Stimulated activated CD4-positive, alpha-beta T cell treated with anti-CD3 and anti-CD28 coated beads, Interleukin-15, amount 100 ng/mL, for 24 hours (primary cell): ENCODE results near the gene ZNF775.

Experiments
- DNase-seq: peaks from one replicate; pipeline ENCODE4 v3.0.0-alpha.2; 2020

ZNF775 gene

DNA sequence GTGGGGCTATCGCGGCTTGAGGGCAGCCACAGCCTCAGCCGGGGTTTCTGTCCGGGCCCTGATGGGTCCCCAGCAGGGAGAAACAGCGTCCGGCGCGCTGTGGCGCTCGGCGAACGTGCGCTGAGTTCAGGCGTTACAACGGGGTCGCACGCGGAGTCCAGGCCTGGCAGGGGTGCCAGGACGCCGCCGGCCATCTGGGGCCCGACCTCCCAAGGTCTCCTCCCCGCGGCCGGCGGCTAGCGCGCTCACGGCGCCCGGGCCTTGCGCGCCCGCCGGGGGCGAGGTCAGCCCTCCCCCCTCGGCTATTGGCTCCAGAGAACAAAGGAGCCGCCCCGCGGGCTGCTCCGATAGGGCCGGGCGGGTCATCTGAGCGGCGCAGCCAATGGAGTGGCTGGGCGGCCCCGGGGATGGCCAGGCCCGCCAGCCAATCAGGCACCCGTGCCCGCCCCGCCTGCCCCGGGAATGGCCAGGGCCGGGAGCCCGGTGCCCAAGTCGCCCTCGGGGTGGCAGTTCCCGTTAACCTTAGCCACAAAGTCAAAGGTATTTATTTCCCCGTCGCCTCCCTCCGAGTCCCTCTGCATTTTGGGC lies at the start of gene ZNF775:
Gene ZNF775 (plus strand): TSS at position 478 of the 588 bp plus-strand sequence. CDS start 9,141 bp downstream, outside the sequence.
- peak; percentile 95 for DNase-seq

DNA sequence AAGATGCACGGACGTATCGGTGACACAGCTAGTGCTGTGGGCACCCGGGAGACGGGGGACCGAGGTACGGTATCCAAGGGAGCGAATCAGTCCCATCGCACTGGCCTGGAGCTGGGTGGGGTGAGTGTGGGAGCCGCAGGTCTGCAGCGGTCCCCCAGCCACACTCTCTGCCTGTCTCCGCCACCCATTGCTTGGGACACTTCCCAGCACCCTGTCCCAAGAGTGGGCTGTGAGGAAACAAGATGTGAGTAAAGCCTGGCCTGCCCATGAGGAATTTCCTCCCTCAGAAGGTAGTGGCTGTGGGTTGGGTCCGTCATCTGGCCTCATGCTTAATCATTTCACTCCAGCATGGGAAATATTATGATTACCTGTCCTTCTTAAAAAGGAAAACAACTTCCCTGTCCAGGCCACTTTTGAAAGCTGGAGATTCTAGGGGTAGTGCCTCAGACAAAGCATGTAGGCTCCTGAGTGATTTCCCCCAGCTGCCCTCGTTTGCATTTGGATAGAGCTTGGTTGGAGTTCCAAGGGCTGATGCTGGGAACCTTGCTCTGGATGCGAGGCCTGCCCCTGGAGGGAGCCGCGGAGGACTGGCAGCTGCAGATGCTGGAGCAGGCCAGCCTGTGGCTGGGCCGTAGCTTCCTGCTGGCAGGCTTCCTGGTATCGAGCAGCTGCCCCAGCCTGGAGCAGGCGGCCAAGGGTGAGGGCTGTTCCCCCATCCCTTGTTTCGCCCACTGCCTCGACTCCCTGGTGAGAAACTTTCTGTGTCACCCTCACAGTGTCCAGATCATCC lies 49.6 kb upstream of the ZNF775 start:
- no peak for DNase-seq

DNA sequence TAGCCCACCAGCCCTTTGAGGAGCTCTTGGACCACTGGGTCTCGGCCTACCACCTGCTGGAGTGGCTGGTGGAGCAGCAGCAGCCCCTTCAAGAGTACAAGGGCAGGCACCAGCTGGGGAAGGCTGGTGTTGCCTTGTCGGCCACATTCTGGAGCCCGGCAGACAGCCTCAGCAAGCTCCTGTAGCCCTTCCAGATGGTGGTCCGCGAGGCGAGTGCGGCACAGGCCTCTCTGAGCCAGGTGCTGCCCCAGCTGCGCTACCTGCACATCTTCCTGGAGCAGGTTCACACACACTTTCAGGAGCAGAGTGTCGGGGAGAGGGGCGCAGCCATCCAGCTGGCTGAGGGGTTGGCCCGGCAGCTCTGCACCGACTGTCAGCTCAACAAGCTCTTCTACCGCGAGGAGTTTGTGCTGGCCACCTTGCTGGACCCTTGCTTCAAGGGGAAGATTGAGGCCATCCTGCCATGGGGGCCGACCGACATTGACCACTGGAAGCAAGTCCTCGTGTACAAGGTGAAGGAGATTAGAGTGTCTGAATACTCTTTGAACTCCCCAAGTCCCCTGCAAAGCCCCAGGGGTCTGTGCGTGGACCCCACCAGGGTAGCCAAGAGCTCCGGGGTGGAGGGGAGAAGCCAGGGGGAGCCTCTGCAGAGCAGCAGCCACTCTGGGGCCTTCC lies 48.8 kb upstream of the ZNF775 start:
- no peak for DNase-seq

DNA sequence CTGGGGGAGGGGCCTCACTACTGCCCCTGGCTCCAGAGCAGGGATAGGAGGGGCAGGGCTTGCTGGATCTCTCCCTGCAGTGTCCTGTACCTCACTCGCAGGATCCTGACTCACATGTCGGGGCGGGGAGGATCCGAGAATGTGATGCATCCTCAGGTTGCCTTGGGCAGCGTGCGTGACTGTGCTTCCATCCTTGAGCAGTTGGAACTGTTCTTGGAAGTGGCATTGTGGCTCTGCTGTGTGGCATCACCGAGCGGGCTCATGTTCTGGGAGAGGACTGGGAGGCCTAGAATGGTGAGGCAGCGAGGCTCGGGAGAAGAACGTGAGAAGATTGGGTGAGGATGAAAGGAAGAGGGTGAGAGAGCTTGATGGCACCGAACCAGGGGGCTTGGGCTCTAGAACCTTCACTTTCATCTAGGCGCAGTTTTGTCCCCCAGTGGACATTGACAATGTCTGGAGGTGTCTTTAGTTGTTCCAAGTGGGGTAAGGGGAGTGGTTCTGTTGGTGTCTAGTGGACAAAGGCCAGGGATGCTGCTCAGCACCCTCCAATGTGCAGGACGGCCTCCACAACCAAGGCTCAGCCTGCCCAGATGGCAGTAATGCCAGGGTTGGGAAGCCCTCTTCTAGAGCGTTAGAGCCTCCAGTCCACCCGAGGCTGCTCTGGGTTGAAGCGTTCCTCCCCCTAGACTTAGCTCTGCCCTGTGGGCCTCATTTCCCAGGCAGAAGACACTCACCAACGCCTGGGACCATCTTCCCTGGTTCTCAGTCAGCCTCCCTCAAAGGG lies 46.1 kb upstream of the ZNF775 start:
- DNase-seq: no peak

DNA sequence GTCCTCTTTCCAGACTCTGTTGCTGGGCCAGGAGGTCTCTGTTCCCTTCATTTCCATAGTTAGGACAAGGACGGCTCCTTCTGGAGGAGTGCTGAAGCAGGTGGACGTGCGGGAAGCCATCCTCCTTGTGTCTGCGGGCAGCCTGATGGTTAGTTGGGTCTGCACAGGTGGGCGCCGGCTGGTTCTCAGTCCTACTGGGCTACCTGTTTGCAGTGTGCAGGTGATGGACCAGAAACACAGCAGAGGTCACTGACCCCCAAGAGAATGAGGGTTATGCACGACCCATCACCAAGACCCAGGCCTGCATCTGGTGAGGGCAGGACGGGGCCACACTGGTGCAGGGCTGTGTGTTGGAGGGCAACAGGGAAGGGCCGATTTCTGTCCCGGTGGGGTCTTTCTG lies 45.5 kb upstream of the ZNF775 start:
- no peak for DNase-seq

DNA sequence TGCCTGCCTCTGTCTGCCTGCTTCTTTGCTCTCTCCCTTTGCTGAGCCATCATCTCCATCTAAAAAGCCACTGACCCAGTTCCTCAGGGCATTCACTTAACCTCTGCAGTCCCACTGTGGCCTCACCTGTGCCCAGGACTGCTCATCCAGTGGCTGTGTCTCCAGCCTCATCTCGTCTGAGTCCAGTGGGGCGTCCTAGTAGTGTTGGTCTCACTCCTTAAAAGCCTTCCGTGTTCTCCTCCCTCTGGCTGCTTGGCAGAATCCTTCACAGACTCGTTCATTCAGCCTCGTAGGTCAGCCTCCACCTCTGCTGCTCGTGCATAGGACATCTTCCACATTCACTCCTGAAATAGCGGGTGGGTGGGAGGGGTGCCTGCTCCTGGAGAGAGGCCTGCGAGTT lies 45.0 kb upstream of the ZNF775 start:
- no peak for DNase-seq

DNA sequence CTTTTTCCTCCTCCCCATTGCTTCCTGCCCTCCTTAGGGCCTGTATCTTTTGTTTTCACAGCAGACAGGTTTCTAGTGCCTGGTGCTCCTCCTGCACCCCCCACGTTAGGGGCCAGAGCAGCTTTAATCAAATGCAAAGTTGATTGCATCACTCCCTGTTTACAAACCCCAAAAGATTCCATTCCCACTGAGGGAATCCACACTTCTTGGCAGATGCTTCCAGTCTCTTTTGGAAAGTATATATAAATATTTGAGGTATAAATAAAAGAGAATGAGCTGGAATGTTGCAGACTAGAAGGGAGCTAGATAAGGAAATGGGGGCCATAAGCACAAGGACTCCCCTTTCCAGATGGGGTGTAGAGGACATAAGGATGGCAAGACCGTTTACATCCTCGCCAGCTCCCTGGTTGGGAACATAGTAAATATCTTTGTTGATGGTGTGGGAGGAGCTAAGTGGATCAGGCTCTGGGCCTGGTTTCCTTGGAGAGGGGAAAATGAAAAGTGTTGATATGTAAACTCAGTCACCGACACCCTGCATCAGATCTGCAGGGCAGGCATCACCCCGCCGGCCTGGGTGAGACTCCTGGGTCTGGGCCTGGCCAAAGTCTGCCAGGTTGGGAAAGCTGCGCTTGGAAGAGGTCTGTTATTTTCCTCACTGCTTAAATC lies 43.9 kb upstream of the ZNF775 start:
- no peak for DNase-seq

DNA sequence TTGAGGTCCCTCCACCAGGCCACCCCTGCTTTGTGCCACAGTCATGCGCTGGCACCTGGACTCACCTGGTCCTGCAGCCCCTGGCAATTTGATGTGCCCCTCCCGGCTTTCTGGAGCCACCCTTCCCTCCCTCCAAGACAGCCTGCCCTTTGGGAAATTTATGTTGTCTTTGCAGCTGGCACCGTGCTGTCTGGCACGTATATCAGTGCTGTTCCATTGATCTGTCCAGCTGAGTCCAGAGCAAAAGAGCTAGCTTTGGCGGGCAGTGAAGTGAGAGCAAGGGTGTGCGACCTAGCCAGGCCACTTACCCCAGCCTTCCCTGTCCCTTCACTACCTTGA lies 43.4 kb upstream of the ZNF775 start:
- DNase-seq: no peak

DNA sequence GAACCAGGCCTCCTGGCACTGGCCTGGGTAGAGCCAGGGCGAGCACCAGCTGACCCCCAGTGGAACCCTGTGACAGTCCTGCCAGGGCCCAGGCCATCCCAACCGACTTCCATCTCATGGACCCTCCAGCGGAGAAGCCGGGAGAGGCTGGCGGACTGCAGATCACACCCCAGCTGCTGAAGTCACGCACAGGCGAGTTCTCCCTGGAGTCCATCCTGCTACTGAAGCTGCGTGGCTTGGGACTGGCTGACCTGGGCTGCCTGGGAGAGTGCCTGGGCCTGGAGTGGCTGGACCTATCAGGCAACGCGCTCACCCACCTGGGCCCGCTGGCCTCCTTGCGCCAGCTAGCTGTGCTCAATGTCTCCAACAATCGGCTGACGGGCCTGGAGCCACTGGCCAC lies 42.4 kb upstream of the ZNF775 start:
- no peak for DNase-seq

DNA sequence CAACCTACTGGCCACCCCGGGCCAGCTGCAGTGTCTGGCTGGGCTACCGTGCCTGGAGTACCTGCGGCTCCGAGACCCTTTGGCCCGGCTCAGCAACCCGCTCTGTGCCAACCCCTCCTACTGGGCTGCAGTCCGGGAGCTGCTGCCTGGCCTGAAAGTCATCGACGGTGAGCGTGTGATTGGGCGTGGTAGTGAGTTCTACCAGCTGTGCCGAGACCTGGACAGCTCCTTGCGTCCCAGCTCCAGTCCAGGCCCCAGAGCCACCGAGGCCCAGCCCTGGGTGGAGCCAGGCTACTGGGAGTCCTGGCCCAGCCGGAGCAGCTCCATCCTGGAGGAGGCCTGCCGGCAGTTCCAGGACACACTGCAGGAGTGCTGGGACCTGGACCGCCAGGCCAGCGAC lies 42.0 kb upstream of the ZNF775 start:
- DNase-seq: no peak

DNA sequence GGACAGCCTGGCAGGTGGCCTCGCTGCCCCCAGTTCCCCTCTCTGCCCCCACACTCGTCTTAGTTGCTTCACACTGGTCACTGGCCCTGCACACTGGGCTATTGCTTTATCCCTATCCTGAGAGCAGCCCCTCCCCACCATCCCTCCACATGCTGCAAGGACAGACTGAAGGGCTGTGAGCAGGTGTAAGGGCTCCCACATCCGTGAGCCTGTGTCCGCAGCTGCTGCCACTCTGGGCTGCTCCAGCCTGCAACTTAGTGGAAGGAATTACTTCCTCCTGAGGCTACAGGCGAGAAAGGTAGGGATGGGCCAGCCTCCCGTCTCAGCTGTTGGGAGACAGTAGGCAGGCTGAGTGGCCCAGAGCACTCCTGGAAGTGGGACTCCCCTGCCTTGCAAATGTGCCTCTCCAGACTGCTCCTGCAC lies 41.5 kb upstream of the ZNF775 start:
- DNase-seq: no peak

DNA sequence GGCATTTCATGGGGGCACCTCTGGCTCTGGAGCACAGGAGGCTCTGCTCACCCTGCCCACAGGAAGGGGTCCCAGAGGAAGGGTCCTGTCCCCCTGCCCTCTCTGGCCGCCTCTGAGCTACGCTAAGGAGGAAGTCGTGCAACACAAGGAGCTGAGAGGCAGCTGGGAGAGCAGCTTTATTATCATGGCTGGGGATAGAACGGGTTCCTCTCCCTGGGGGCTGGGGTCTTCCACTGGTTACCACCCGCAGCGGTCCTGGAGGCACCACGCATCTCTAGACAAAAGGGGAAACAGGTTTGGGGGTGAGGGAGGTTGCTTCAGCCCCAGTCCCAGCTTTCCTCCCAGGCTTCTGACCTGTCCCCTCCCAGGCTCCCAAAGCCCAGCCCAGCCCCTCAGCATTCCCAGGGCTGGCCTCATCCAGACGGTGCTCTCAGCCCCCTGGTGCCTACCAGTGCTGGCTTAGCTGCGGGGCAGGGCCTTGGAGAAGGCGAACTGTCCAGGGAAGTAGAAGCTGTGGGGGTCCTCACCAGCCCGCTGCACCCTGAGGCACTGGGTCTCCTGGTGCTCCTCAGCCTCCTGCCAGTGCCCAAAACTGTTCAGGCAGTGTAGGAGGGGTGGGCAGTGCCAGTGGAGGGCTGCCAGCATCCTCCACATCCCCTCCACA lies 40.8 kb upstream of the ZNF775 start:
- no peak for DNase-seq

DNA sequence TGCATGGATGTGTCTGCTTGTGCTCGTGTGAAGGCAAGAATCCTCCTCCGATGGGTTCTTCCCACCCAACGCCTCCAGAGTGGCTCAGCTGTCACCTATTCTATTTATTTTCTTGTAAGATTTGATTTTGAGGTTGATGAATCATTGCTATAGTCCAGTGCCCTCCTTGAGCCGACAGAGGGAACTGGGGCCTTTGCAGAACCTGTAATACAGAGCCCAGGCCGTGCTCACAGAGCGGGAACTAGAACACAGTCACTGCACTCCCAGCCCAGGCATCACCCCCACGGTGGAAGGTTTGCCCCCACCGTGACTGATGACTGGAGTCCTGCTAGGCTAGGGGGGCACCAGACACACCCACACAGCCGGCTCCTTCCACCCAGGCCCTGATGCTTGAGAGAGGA lies 39.7 kb upstream of the ZNF775 start:
- no peak for DNase-seq

DNA sequence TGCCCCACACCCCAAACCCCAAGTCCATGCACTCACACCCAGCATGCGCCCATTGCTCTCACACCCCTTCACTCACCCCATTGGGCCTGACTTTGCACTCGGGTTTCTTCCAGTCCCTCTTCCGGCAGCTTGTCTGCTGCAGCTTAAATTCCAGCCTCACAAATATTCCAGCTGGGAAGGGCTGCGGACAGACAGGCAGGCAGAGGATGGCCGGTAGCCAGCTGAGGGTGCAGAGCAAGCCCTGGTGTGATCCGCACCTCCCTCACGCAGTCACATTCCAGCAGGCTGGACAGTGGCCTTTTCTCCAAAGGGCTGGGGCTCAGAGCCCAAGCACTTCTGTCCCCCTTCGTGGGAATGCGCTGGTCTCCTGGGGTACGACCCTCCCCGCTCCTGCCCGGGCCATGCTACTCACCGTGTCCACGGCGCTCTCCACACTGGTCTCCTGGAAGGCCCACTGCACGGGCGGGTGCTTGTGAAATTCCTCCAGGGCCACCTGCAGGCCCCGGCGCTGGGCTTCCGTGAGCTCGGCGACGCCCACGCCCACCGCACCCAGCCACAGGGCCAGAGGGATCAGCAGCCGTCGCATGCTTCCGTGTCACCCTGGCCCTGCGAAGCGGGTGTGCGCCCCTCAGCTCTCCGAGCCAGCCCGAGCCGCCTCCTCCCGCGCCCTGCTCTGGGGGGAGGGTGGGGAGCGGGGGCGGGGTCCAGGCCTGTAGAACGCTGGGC lies 38.9 kb upstream of the ZNF775 start:
- DNase-seq: peak; percentile 30

DNA sequence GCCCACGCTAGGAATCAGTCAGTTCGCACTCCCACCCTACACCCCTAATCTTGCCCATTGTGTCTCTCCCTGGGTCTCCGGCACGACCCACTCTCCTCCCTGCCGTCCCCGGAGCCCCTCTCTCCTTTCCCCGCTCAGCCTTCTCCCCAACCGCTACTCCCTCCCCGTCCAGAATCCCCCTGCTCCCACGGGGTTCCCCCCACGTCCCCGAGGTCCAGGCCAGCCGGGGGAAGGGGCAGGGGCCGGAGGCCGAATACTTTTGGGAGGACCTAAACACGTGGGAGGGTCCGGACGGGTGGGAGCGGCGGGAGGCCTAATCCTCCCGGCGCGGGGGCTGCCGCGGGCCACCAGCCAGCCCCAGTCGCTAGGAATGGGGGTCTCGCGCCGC lies 38.3 kb upstream of the ZNF775 start:
- no peak for DNase-seq

DNA sequence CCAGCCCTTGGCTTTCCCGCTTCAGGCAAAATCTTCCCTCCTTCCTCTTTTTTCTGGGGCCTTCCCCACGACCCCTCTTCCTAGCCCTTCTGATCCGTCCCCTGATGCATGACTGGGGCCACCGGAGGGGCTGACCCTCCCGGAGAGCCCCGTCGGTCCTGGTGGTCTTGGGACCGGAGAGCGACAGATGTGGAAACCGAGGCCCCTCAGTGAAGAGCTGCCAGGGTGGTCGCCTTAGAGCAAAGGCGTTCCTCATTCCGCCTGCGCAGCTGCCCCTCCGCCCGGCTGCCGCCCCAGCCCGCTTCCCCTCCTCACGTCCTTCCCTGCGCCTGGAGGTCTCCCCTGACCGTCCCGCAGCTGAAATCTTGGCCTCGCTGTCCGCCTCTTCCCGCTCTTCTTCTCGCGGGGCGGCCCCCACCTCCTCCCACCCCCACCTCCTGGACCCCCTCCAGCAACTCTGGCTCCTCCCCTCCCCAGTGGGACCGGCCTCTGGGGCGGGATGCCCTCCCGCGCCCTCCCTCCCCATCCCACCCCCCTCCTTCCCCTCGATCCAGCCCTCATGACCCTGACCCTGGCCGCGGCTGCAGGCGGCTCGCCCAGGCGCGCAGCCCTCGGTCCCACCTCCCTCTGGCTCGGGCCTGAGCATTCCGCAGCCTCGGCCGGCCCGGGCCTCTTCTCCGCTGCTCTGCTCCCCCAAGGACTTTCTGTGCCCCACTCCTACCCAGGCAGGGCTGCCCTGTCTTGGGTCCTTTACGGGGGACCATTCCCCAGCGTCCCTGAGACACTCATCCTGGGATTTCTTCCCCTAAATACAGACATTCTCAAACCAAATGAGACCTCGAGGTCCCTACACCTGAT lies 37.6 kb upstream of the ZNF775 start, which contains the start of gene RARRES2:
Gene RARRES2 (minus strand): TSS at position 367 of the 858 bp plus-strand sequence. CDS start 1,020 bp downstream, outside the sequence.
- no peak for DNase-seq

DNA sequence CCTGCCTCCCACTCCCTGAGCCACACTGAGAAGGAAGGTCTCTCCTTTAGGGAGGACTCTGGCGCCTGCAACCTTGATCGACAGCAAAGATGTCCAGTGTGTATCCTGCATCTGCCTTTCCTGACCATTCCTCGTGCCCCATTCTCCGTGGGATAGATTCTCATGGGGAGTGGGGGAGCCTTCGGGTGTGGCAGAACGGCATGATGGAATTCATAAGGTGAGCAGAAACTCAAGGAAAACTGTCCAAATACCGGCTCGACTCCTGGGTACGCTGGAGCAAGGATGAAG lies 37.1 kb upstream of the ZNF775 start:
- DNase-seq: no peak

DNA sequence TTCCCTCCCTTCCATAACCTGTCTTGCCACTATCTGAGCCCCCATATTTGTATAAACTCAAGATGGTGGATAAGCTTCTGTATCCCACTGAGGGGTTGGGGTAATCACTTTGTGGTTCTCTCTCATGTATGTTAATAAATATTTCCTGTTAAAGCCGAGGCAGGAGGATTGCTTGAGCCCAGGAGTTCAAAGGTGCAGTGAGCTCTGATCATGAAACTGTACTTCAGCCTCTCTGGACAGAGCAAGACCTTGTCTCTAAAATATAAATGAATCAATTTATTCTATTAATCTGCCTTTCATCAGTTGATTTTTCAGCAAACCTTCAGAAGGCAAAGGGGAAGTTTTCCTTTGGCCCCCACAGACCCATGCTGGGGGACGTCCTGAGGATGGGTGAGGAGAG lies 35.9 kb upstream of the ZNF775 start:
- DNase-seq: no peak

DNA sequence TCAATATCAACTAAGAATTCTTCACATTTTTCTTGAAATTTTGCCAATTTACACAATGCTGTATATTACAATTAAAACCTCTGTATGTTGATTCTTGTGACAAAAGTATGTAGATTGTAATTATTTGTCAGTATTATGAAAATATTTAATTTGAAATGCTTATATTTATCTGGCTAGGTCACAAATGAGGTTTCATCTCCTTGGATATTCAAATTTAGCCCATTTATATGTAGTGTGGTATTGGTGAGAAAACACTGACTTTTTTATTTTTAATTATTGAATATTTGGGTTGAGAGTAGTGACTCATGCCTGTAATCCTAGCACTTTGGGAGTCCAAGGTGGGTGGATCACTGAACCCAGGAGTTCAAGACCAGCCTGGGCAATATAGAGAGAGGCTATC lies 34.8 kb upstream of the ZNF775 start:
- DNase-seq: no peak

DNA sequence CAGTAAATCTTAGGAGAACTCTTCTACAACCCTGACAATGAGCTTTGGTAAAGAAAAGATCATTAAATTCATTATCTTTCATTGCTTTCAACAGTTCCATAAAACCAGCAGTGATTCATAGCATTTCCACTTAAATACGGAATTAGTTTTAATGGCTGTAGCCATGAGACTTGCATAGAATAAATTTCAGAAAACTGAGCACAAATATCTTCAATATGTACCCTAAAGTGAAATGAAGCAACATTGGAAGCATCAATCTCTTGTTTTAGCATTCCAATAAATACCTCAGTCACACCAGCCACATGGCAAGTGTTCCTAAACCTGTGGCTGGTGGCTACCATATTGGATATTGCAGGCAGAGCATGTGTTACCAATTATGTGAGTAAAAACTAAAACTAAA lies 34.1 kb upstream of the ZNF775 start:
- DNase-seq: no peak

DNA sequence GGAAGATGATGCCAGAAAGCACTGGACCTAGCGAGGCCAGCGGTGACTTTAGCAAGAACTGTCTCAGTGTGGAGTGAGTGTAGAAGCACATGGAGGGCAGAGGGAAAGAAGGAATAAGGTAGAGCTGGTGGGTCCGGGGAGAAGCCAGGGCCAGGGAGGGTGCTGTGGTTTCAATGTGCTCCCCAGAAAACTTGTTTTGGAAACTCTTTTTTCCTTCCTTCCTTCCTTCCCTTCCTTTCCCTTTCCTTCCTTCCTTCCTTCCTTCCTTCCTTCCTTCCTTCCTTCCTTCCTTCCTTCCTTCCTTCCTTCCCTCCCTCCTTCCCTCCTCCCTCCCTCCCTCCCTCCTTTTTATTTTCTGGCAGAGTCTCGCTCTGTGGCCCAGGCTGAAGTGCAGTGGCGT lies 32.2 kb upstream of the ZNF775 start:
- DNase-seq: no peak
